DMS 273 (cell line): Measurements from ENCODE around the gene ANKRD9.
A peak's percentile ranks its signal among the peaks of the same experiment; 100 is the strongest.

Experiments used
- DNase-seq: peaks from one replicate; lab custom pipeline; 2025; ENCODE audit not compliant: unreplicated experiment; lab: John Stamatoyannopoulos, UW

ANKRD9 gene

GRCh38 chr14:102513899-102514772 lies 4.6 kb upstream of the ANKRD9 start:
- DNase-seq, result no peak

- no peak for DNase-seq
Measured at GRCh38 chr14:102512793-102513300, 3.3 kb upstream of the ANKRD9 start.

GRCh38 chr14:102511538-102511937 lies 2.0 kb upstream of the ANKRD9 start:
- no peak for DNase-seq

GRCh38 chr14:102510616-102511520 lies 1.3 kb upstream of the ANKRD9 start:
- DNase-seq, result peak; percentile 43

- DNase-seq, result peak; percentile 57
Measured at GRCh38 chr14:102508774-102509745, 516 bp downstream of the ANKRD9 start.

- DNase-seq, result no peak
Measured at GRCh38 chr14:102508410-102508773, 1.2 kb downstream of the ANKRD9 start.

- DNase-seq, result peak; percentile 32
Measured at GRCh38 chr14:102507857-102508312, 1.7 kb downstream of the ANKRD9 start.

- DNase-seq, result no peak
Measured at GRCh38 chr14:102507081-102507856, 2.3 kb downstream of the ANKRD9 start.

GRCh38 chr14:102506626-102506925 lies 3.0 kb downstream of the ANKRD9 start:
- DNase-seq, result no peak

GRCh38 chr14:102505775-102506625 lies 3.6 kb downstream of the ANKRD9 start:
- DNase-seq, result no peak

GRCh38 chr14:102505000-102505619 lies 4.5 kb downstream of the ANKRD9 start:
- no peak for DNase-seq

GRCh38 chr14:102504328-102504999 lies 5.1 kb downstream of the ANKRD9 start:
- no peak for DNase-seq

- no peak for DNase-seq
Measured at GRCh38 chr14:102503641-102504327, 5.8 kb downstream of the ANKRD9 start.

- no peak for DNase-seq
Measured at GRCh38 chr14:102502571-102502970, 7.0 kb downstream of the ANKRD9 start.

GRCh38 chr14:102501751-102502315 lies 7.7 kb downstream of the ANKRD9 start:
- no peak for DNase-seq

GRCh38 chr14:102500713-102501112 lies 8.9 kb downstream of the ANKRD9 start:
- no peak for DNase-seq

- DNase-seq, result no peak
Measured at GRCh38 chr14:102500158-102500662, 9.4 kb downstream of the ANKRD9 start.
